GM18499 (cell line): ENCODE results near the gene PCDHA13.
"Not testable (repeated sequence)": the region's sequence is repeated elsewhere in the genome, so short reads cannot be mapped to it uniquely, and the experiment has no call there.

Experiments used
- ATAC-seq: cut with Tn5 transposase; IDR thresholded peaks from one replicate; pipeline ENCODE4 v1.9.1; 2021; ENCODE audit warnings: moderate number of reproducible peaks; ENCODE audit not compliant: insufficient read depth, unreplicated experiment

PCDHA13 gene

GRCh38 chr5:140881889-140882590, at the start of gene PCDHA13:
Gene PCDHA13, plus strand, starts transcription at chr5:140882124. Its CDS starts 145 bp downstream, at chr5:140882269.
- no peak for ATAC-seq

- no peak for ATAC-seq
Measured at GRCh38 chr5:140833993-140834392, 47.9 kb upstream of the PCDHA13 start, which contains the start of gene PCDHA7. Gene PCDHA7, plus strand, starts transcription at chr5:140834269. Its CDS starts 115 bp downstream, at chr5:140834384.

- ATAC-seq = not testable (repeated sequence)
Measured at GRCh38 chr5:140834439-140835008, 47.4 kb upstream of the PCDHA13 start.

GRCh38 chr5:140835622-140836510, 46.1 kb upstream of the PCDHA13 start:
- ATAC-seq = no peak

- ATAC-seq = no peak
Measured at GRCh38 chr5:140840978-140841962, 40.7 kb upstream of the PCDHA13 start, which contains the start of gene PCDHA8. Gene PCDHA8, plus strand, starts transcription at chr5:140841187. Its CDS starts 135 bp downstream, at chr5:140841322.

GRCh38 chr5:140842798-140843733, 38.9 kb upstream of the PCDHA13 start:
- no peak for ATAC-seq

- not testable (repeated sequence) for ATAC-seq
Measured at GRCh38 chr5:140848139-140849102, 33.5 kb upstream of the PCDHA13 start, which contains the start of gene PCDHA9. Gene PCDHA9, plus strand, starts transcription at chr5:140848382. Its CDS starts 114 bp downstream, at chr5:140848496.

GRCh38 chr5:140849831-140850634, 31.9 kb upstream of the PCDHA13 start:
- not testable (repeated sequence) for ATAC-seq

- no peak for ATAC-seq
Measured at GRCh38 chr5:140855772-140856674, 25.9 kb upstream of the PCDHA13 start, which contains the start of gene PCDHA10. Gene PCDHA10, plus strand, starts transcription at chr5:140855897. Its CDS starts 152 bp downstream, at chr5:140856049.

GRCh38 chr5:140857177-140857986, 24.5 kb upstream of the PCDHA13 start:
- ATAC-seq = no peak

GRCh38 chr5:140857987-140858240, 24.0 kb upstream of the PCDHA13 start:
- ATAC-seq = no peak

- ATAC-seq = no peak
Measured at GRCh38 chr5:140862441-140863295, 19.3 kb upstream of the PCDHA13 start.

- no peak for ATAC-seq
Measured at GRCh38 chr5:140868721-140869554, 13.0 kb upstream of the PCDHA13 start, which contains the start of gene PCDHA11. Gene PCDHA11, plus strand, starts transcription at chr5:140868957. Its CDS starts 147 bp downstream, at chr5:140869104.
